ENCODE measurements around the gene CRYAA. TPM values are rescaled to one million over a fixed set of nuclear protein-coding genes. Genes with fewer than 3 reads are reported as not detected.
"Not testable (repeated sequence)": the region's sequence is repeated elsewhere in the genome, so short reads cannot be mapped to it uniquely, and the experiment has no call there.

The CRYAA gene
- polyA plus RNA-seq, 1 donor, result not detected

GRCh38 chr21:43161826-43162707, 6.7 kb upstream of the CRYAA start:
- DNase-seq; H3K4me3 ChIP-seq (ENCODE audit: low read length); H3K9me3 ChIP-seq (ENCODE audit: control insufficient read depth, low read depth, low read length); H3K36me3 ChIP-seq (ENCODE audit: control insufficient read depth, insufficient read depth, low read length); H3K27me3 ChIP-seq (ENCODE audit: control insufficient read depth, insufficient read depth, low read length); H3K27ac ChIP-seq (ENCODE audit: low read length); H3K4me1 ChIP-seq (ENCODE audit: control insufficient read depth, insufficient read depth, low read length): not testable (repeated sequence)
- WGBS (ENCODE audit: insufficient coverage, low lambda C conversion rate), result no CpG with 5 or more reads among the region's 24 CpGs

GRCh38 chr21:43162708-43163205, 6.1 kb upstream of the CRYAA start:
- H3K9me3 ChIP-seq (ENCODE audit: control insufficient read depth, low read depth, low read length); DNase-seq; H3K27ac ChIP-seq (ENCODE audit: low read length); H3K36me3 ChIP-seq (ENCODE audit: control insufficient read depth, insufficient read depth, low read length); H3K4me1 ChIP-seq (ENCODE audit: control insufficient read depth, insufficient read depth, low read length); H3K27me3 ChIP-seq (ENCODE audit: control insufficient read depth, insufficient read depth, low read length); H3K4me3 ChIP-seq (ENCODE audit: low read length): not testable (repeated sequence)
- no CpG with 5 or more reads among the region's 9 CpGs for WGBS (ENCODE audit: insufficient coverage, low lambda C conversion rate)

GRCh38 chr21:43164823-43165222, 4.0 kb upstream of the CRYAA start:
- not testable (repeated sequence) for H3K27ac ChIP-seq (ENCODE audit: low read length); DNase-seq; H3K27me3 ChIP-seq (ENCODE audit: control insufficient read depth, insufficient read depth, low read length); H3K4me3 ChIP-seq (ENCODE audit: low read length); H3K36me3 ChIP-seq (ENCODE audit: control insufficient read depth, insufficient read depth, low read length); H3K9me3 ChIP-seq (ENCODE audit: control insufficient read depth, low read depth, low read length); H3K4me1 ChIP-seq (ENCODE audit: control insufficient read depth, insufficient read depth, low read length)
- no CpG with 5 or more reads among the region's 3 CpGs for WGBS (ENCODE audit: insufficient coverage, low lambda C conversion rate)

GRCh38 chr21:43165734-43166133, 3.1 kb upstream of the CRYAA start:
- WGBS (ENCODE audit: insufficient coverage, low lambda C conversion rate), result no CpG with 5 or more reads among the region's 15 CpGs

GRCh38 chr21:43169230-43169886, 550 bp downstream of the CRYAA start:
- no CpG with 5 or more reads among the region's 23 CpGs for WGBS (ENCODE audit: insufficient coverage, low lambda C conversion rate)
- not testable (repeated sequence) for H3K4me3 ChIP-seq (ENCODE audit: low read length); H3K9me3 ChIP-seq (ENCODE audit: control insufficient read depth, low read depth, low read length); DNase-seq; H3K4me1 ChIP-seq (ENCODE audit: control insufficient read depth, insufficient read depth, low read length); H3K27ac ChIP-seq (ENCODE audit: low read length); H3K36me3 ChIP-seq (ENCODE audit: control insufficient read depth, insufficient read depth, low read length); H3K27me3 ChIP-seq (ENCODE audit: control insufficient read depth, insufficient read depth, low read length)

More at GRCh38 chr21:43165734-43166133, 3.1 kb upstream of the CRYAA start:
- not testable (repeated sequence) for H3K9me3 ChIP-seq (ENCODE audit: control insufficient read depth, low read depth, low read length); DNase-seq; H3K4me1 ChIP-seq (ENCODE audit: control insufficient read depth, insufficient read depth, low read length); H3K27ac ChIP-seq (ENCODE audit: low read length); H3K27me3 ChIP-seq (ENCODE audit: control insufficient read depth, insufficient read depth, low read length); H3K36me3 ChIP-seq (ENCODE audit: control insufficient read depth, insufficient read depth, low read length); H3K4me3 ChIP-seq (ENCODE audit: low read length)

- not testable (repeated sequence) for H3K4me3 ChIP-seq (ENCODE audit: low read length); H3K27ac ChIP-seq (ENCODE audit: low read length); DNase-seq; H3K9me3 ChIP-seq (ENCODE audit: control insufficient read depth, low read depth, low read length); H3K36me3 ChIP-seq (ENCODE audit: control insufficient read depth, insufficient read depth, low read length); H3K4me1 ChIP-seq (ENCODE audit: control insufficient read depth, insufficient read depth, low read length); H3K27me3 ChIP-seq (ENCODE audit: control insufficient read depth, insufficient read depth, low read length)
- WGBS (ENCODE audit: insufficient coverage, low lambda C conversion rate), result no CpG with 5 or more reads among the region's 10 CpGs
Measured at GRCh38 chr21:43169891-43170290, 1.1 kb downstream of the CRYAA start.

GRCh38 chr21:43172812-43173211, 4.0 kb downstream of the CRYAA start:
- not testable (repeated sequence) for DNase-seq
- WGBS (ENCODE audit: insufficient coverage, low lambda C conversion rate), result no CpG with 5 or more reads among the region's 29 CpGs
- peak overlapping the region; percentile 18 for H3K4me3 ChIP-seq (ENCODE audit: low read length)

GRCh38 chr21:43173438-43173837, 4.6 kb downstream of the CRYAA start:
- H3K4me3 ChIP-seq (ENCODE audit: low read length); H3K36me3 ChIP-seq (ENCODE audit: control insufficient read depth, insufficient read depth, low read length); DNase-seq; H3K4me1 ChIP-seq (ENCODE audit: control insufficient read depth, insufficient read depth, low read length); H3K27me3 ChIP-seq (ENCODE audit: control insufficient read depth, insufficient read depth, low read length); H3K9me3 ChIP-seq (ENCODE audit: control insufficient read depth, low read depth, low read length); H3K27ac ChIP-seq (ENCODE audit: low read length): not testable (repeated sequence)
- whole genome bisulfite sequencing (ENCODE audit: insufficient coverage, low lambda C conversion rate), result no CpG with 5 or more reads among the region's 18 CpGs

More at GRCh38 chr21:43172812-43173211, 4.0 kb downstream of the CRYAA start:
- not testable (repeated sequence) for H3K4me1 ChIP-seq (ENCODE audit: control insufficient read depth, insufficient read depth, low read length); H3K9me3 ChIP-seq (ENCODE audit: control insufficient read depth, low read depth, low read length); H3K27me3 ChIP-seq (ENCODE audit: control insufficient read depth, insufficient read depth, low read length); H3K36me3 ChIP-seq (ENCODE audit: control insufficient read depth, insufficient read depth, low read length); H3K27ac ChIP-seq (ENCODE audit: low read length)

GRCh38 chr21:43173930-43174329, 5.1 kb downstream of the CRYAA start:
- H3K4me3 ChIP-seq (ENCODE audit: low read length); H3K36me3 ChIP-seq (ENCODE audit: control insufficient read depth, insufficient read depth, low read length); H3K27me3 ChIP-seq (ENCODE audit: control insufficient read depth, insufficient read depth, low read length); H3K9me3 ChIP-seq (ENCODE audit: control insufficient read depth, low read depth, low read length); H3K27ac ChIP-seq (ENCODE audit: low read length); DNase-seq; H3K4me1 ChIP-seq (ENCODE audit: control insufficient read depth, insufficient read depth, low read length): not testable (repeated sequence)
- no CpG with 5 or more reads among the region's 12 CpGs for WGBS (ENCODE audit: insufficient coverage, low lambda C conversion rate)

GRCh38 chr21:43174998-43175397, 6.2 kb downstream of the CRYAA start:
- not testable (repeated sequence) for H3K4me3 ChIP-seq (ENCODE audit: low read length); H3K27me3 ChIP-seq (ENCODE audit: control insufficient read depth, insufficient read depth, low read length); H3K27ac ChIP-seq (ENCODE audit: low read length); DNase-seq; H3K4me1 ChIP-seq (ENCODE audit: control insufficient read depth, insufficient read depth, low read length); H3K36me3 ChIP-seq (ENCODE audit: control insufficient read depth, insufficient read depth, low read length); H3K9me3 ChIP-seq (ENCODE audit: control insufficient read depth, low read depth, low read length)
- WGBS (ENCODE audit: insufficient coverage, low lambda C conversion rate), result no CpG with 5 or more reads among the region's 4 CpGs

Data from large intestine (tissue), 3 donors.